ENCODE data around the gene CES5A.
"Not testable (repeated sequence)": the region's sequence is repeated elsewhere in the genome, so short reads cannot be mapped to it uniquely, and the experiment has no call there.

CES5A gene

GRCh38 chr16:55873122-55873521 is 2.1 kb downstream of the CES5A start:
- no peak for DNase-seq (ENCODE audit: low read depth)

GRCh38 chr16:55872130-55872529 is 3.0 kb downstream of the CES5A start:
- no peak for DNase-seq (ENCODE audit: low read depth)

DNA sequence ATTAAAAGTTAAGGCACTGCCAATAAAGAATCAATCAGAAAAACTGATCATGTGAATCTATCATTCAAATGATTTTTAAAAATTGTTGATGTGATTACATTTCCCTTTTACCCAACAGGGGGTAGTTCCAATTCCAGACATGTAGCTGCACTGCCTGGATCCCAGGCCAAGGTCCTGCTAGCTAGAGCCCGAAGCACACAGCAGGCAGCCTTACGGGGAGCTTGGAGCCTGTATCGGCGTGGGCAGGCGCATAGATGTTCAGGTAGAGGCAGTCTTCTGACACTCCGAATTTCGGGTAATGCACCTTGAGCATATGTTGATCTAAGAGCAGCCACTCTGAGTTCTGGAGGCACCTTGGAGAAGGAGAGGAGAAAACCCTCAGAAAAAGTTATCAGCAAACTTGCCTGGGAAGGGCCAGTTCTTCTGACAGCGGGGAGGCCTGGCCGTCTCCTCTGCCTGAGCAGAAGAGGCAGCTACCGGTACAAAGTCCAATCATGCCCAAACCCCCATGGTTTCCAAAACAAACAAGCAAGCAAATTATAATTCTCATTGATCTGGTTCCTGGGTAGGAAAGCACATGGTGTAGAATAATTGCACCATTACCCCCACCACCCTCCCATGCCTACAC is 3.6 kb downstream of the CES5A start:
- no peak for DNase-seq (ENCODE audit: low read depth)

DNA sequence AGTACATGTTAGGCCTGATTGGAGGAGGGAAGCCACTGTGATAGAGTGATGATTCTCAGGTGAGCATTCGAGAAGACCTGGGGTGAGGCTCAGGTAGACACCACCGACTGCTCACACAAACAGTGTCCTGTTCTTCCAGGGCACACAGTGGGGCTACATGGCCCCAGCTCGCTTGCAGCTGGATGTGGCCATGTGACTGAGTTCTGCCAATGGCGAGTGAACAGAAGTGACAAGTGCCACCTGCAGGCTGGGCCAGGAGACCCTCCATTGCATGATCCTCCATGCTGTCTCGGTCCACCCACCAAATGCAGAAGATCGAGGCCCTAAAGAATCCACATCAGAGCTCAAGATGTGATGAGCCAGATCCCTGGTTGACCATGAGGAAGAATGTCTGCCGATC is 6.2 kb downstream of the CES5A start:
- no peak for DNase-seq (ENCODE audit: low read depth)

DNA sequence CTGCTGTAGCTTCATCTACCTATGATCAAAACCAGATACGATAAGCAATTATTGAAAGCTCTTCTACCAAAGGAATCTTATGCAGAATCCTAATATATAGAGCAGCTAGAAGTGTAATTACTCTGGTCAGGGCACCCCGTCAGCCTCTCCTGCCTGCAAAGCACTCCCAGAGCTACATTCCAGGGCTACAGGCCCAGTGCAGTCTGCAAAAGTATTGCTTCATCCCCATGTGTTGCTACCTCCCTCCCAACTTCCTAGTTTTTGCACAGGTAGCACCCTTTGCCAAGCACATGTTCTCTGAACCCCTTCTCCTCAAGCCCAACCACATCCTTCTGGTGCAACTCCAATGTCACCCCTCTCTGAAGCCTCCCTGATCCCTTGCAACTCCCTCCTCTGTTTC is 7.0 kb downstream of the CES5A start:
- no peak for DNase-seq (ENCODE audit: low read depth)

GRCh38 chr16:55861288-55861687 is 13.9 kb downstream of the CES5A start:
- DNase-seq (ENCODE audit: low read depth), result no peak

GRCh38 chr16:55857650-55858049 is 17.5 kb downstream of the CES5A start:
- DNase-seq (ENCODE audit: low read depth), result not testable (repeated sequence)

GRCh38 chr16:55856950-55857349 is 18.2 kb downstream of the CES5A start:
- no peak for DNase-seq (ENCODE audit: low read depth)

DNA sequence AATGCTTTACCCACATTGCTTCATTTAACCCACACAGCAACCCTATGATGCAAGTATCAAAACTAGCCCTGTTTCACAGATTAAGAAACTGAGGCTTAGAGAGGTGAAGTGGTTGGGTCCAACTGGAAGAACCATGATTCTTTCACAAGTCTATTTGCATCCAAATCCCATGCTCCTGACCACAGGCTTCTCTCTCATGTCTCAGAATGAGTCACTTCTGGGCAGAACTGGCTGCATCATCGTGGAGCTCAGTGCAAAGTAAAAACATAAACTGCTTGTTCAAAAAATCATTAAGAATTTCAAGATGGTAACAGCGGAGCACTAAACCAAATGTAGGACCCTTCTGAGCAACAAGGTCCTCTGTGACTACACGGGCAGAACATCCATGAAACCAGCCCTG is 22.1 kb downstream of the CES5A start:
- no peak for DNase-seq (ENCODE audit: low read depth)

DNA sequence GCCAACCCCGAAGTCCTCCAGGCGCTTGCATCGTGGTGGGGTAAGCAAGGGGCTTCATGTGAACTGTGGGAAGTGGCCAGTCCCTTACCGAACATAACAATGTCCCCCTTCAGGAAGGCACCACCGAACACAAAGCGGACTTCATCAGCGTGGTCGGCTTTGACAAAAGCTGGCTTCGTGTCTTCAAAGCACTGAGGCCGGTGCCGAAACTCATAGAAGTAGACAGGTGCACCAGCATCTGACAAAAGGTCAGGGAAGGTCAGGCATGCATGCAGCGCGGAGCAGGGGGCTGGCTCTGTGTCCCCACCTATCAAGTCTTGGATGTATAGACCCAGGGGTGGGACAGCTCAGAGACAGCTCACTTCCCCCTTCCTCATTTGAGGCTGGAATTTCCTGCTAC is 25.6 kb downstream of the CES5A start:
- DNase-seq (ENCODE audit: low read depth), result no peak

- DNase-seq (ENCODE audit: low read depth), result no peak
Measured at GRCh38 chr16:55846598-55847346, 28.4 kb downstream of the CES5A start.

- no peak for DNase-seq (ENCODE audit: low read depth)
Measured at GRCh38 chr16:55843105-55843395, 32.1 kb downstream of the CES5A start.

GRCh38 chr16:55842369-55843104 is 32.6 kb downstream of the CES5A start:
- DNase-seq (ENCODE audit: low read depth), result no peak

- DNase-seq (ENCODE audit: low read depth), result no peak
Measured at GRCh38 chr16:55839115-55839514, 36.1 kb downstream of the CES5A start.

- DNase-seq (ENCODE audit: low read depth), result no peak
Measured at GRCh38 chr16:55836158-55836611, 39.0 kb downstream of the CES5A start.

DNA sequence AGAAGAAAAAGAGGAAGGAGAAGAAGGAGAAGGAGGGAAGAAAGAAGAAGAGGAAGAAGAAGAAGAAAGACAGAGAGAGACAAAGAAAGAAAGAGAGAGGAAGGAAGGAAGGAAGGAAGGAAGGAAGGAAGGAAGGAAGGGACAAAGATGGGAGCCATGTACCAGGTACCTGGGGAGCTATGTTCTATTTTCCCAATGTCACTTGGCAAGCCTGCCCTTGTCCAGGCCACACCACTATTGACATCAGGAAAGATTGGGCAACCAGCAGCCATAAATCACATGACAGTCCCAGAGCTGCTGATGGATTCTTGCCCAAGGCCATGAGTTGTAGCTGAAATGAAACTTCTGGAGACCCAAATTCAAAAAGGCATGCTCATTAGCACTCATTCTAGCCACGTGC is 39.6 kb downstream of the CES5A start:
- DNase-seq (ENCODE audit: low read depth), result no peak

- not testable (repeated sequence) for DNase-seq (ENCODE audit: low read depth)
Measured at GRCh38 chr16:55835173-55835572, 40.0 kb downstream of the CES5A start.

- no peak for DNase-seq (ENCODE audit: low read depth)
Measured at GRCh38 chr16:55834049-55834448, 41.1 kb downstream of the CES5A start.

DNA sequence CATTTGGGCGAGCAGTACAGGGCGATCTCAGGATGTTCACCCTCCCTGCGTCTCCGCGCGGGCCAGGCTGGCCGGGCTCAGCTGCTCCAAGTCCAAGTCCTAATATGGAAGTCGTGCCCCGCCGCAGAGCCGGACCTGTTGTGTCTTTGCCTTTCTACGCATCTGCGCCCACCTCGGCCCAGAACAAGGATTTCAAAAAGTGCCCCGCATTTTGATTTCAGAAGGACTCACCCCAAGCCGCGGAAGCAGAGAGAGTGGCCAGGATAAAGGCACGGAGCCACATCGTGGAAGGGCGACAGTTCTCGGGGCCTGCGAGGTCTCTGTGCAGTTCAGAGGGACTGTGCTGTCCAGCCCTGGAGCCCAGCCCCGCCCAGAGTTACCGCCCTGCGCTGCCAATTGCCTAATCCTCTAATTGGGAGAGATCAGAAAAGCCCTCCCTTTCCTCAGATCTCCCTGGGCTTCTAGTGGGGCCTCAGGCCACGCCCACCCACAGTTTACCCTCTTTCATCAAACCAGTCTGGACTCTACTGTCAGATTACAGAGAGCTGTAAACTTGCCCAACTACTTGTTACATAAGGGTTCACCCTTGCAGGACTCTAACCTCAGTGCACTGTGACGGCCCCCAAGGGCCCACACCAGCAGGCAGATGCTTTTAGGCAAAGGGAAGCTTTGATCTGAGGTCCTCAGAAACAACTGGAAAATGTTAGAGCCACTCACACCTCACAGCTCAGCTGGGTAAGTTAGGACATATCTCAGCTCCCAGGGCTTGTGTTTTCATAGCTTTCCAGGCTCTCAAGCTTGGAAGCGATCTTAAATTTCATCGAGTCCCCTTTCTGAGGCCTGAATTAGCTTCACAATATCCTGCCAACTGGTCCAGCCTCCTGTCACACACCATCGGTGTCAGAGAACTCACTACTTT is 42.1 kb downstream of the CES5A start, which contains the start of gene CES1:
Gene CES1 (minus strand): TSS at position 324 of the 919 bp plus-strand sequence. CDS start 41 bp downstream, at position 283.
- DNase-seq (ENCODE audit: low read depth), result no peak

DNA sequence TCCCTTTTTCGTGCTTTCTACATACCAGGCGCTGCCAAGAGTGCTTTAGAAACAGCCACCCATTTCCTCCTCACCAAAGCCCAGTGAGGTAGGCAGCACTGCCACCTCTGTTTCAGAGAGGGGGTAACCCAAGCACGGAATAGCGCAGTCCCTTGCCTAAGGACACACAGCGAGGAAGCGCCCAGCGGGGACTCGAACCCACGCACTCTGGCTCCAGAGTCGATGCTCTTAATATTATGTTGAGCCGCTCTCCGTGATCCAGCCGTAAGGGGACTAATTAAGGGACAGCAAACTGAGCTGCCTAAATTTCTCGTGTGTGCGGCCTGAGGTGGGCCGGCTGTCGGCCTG is 42.8 kb downstream of the CES5A start:
- no peak for DNase-seq (ENCODE audit: low read depth)

DNA sequence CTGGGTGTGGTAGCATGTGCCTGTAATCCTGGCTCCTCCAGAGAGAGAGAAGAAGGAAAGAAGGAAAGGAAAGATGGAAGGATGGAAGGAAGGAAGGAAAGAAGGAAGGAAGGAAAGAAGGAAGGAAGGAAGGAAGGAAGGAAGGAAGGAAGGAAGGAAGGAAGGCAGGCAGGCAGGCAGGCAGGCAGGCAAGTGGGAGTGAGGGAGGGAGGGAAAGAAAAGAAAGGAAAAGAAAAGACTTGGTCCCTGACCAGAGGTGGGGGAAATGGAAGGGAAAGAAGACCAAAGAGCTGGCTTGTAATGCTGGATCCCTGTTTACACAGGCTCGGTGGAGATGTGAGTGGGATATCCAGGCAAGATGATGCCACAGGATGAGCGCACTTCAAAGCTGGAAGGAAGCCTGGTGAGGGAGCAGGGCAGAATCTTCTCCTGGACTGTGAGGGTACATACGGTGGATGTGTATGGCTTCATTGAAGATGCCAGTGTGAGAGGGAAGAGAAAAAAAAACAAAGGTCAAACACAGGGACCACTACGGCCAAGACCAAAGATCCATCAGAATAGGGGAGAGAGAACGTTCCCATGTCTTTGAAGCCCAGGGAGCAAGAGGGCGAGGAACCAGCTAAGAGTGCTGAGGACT is 44.4 kb downstream of the CES5A start:
- no peak for DNase-seq (ENCODE audit: low read depth)

DNA sequence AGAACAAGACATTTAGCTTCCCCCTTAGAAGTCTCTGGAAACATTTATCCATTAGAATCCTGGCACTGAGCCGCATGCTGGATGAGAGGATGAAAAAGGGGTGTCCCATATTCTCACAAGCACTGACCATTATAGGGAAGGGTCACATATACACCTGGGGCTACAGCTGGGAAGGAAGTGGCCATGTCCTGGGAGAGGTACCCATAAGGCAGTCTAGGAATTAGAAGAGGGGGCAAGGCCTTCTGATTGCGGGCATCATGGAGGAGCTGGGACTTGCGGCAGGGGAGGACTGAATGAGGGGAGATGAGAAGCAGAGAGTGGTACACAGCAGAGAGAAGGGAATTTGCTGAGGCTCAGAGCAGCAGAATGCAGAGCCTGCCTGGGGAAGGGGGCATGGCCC is 45.9 kb downstream of the CES5A start:
- not testable (repeated sequence) for DNase-seq (ENCODE audit: low read depth)

All from stimulated activated CD8-positive, alpha-beta memory T cell treated with anti-CD3 and anti-CD28 coated beads, Interleukin-12 subunit alpha, Interleukin-12 subunit beta, amount 100 ng/mL, for 1 hour (primary cell).